Testis (tissue), 3 donors: ENCODE data around the gene UBE2O. TPM values are rescaled to one million over a fixed set of nuclear protein-coding genes. Genes with fewer than 3 reads are reported as not detected.

Source experiments
- DNase-seq: peaks from one replicate; pipeline ENCODE4 v3.0.0-alpha.2; 2019
- H3K27ac ChIP-seq, 2 donors: fragments of 200-600 bp; sonication (generic); one replicate each; pipeline ENCODE4 v1.5.1; 2019
- H3K27me3 ChIP-seq: fragments of 200-600 bp; sonication (generic); one replicate; pipeline ENCODE4 v1.5.1; 2019
- H3K36me3 ChIP-seq: fragments of 200-600 bp; sonication (generic); one replicate; pipeline ENCODE4 v1.5.1; 2017; ENCODE audit warnings: low read depth; ENCODE audit errors: missing control alignments
- H3K4me1 ChIP-seq: fragments of 200-600 bp; sonication (generic); one replicate; pipeline ENCODE4 v1.5.1; 2019
- H3K4me3 ChIP-seq, 2 donors: fragments of 200-600 bp; sonication (generic); one replicate each; pipeline ENCODE4 v1.5.1; 2017 to 2019
- H3K9me3 ChIP-seq: fragments of 200-600 bp; sonication (generic); one replicate; pipeline ENCODE4 v1.5.1; 2017
- POLR2A ChIP-seq: fragments of 450-650 bp; IDR thresholded peaks from one replicate; pipeline ENCODE4 v1.6.1; 2017; ENCODE audit warnings: antibody characterized with exemption, mild to moderate bottlenecking, moderate library complexity
- WGBS, 2 donors: methylation state at CpG; one replicate each; pipeline ENCODE4 v1.1.5; 2018; 5-methylcytosine and 5-hydroxymethylcytosine counted together
- intact Hi-C: fragments of 100-400 bp; cut with DNase I; formaldehyde crosslinking; loops from one replicate; pipeline ENCODE4 v1.15.1; 2023; ENCODE audit warnings: low total_unique reads
- polyA plus RNA-seq: library from polyadenylated mRNA; stranded (reverse); fragments of 350-450 nt; fragmentation: Illumina TruSeq; extraction: RNeasy Lipid Tissue Mini Kit (QIAGEN cat#74804); gene quantifications from one replicate; pipeline ENCODE4 v1.2.3, GENCODE V29; 2014; ENCODE audit warnings: low read depth, low replicate concordance; ENCODE audit not compliant: insufficient read depth
- total RNA-seq, 2 donors: library from RNA; depleted of rRNA; stranded (reverse); fragments of >200 nt; gene quantifications; one replicate each; pipeline ENCODE4 v1.2.3, GENCODE V29; 2016
- TF ChIP-seq, protein P1 (sequence below), 3 experiments: fragments of 450-650 bp in 2 of 3; fragments of 200-600 bp in 1 of 3; sonication (generic) in 1 of 3; IDR thresholded peaks; one replicate each; pipeline ENCODE4 v1.5.1; 2016 to 2019; ENCODE audit warnings: antibody characterized with exemption in 3 of 3, mild to moderate bottlenecking in 2 of 3, moderate library complexity in 1 of 3

The UBE2O gene
- total and polyA plus RNA-seq, 3 donors from 2014 or later: 40.6 to 58.0 (median 56.6) TPM

DNA sequence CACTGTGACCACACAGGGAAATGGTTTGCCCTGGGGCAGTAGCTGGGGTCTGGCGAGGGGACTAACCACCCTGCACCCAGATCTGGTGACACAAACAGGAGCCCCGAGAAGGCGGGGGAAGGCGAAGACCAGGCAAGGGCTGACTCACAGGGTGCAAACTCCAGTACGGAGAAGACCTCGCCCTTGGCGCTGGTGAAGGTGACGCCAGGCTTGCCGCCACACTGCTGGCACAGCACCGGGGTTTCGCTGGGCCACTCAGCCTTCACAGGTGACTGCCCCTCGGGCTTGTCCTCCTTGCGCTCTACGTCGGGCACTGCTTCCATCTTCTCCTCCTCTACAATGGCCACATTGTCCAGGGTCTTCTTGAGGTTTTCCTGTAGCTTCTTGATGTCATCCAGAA is 57.0 kb downstream of the UBE2O start:
- intact Hi-C loops: loop anchor here (5.0 kb wide), 1 partner anchor 94 kb away; no protein-coding TSS in a partner anchor
- Histone ChIP-seq H3K27me3 (no peaks in the 10 kb centered on the region), H3K4me3 (no peak overlapping the region), H3K36me3 (no peaks in the 10 kb centered on the region), H3K27ac (no peak overlapping the region), H3K4me1 (peaks cover 3% of the 10 kb centered on the region), H3K9me3 (no peaks in the 10 kb centered on the region)
- no peak for DNase-seq
- 85 to 97% methylated on average over 6 to 15 of the region's 15 CpGs for WGBS, 2 donors
- TF ChIP-seq POLR2A: no peak
- TF ChIP-seq, protein P1, sequence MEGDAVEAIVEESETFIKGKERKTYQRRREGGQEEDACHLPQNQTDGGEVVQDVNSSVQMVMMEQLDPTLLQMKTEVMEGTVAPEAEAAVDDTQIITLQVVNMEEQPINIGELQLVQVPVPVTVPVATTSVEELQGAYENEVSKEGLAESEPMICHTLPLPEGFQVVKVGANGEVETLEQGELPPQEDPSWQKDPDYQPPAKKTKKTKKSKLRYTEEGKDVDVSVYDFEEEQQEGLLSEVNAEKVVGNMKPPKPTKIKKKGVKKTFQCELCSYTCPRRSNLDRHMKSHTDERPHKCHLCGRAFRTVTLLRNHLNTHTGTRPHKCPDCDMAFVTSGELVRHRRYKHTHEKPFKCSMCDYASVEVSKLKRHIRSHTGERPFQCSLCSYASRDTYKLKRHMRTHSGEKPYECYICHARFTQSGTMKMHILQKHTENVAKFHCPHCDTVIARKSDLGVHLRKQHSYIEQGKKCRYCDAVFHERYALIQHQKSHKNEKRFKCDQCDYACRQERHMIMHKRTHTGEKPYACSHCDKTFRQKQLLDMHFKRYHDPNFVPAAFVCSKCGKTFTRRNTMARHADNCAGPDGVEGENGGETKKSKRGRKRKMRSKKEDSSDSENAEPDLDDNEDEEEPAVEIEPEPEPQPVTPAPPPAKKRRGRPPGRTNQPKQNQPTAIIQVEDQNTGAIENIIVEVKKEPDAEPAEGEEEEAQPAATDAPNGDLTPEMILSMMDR (IDR thresholded peaks at IDR 0.05): no peak

GRCh38 chr17:76394166-76394565 is 58.8 kb downstream of the UBE2O start:
- H3K4me1 ChIP-seq: peaks cover 3% of the 10 kb centered on the region
- H3K9me3 ChIP-seq: no peaks in the 10 kb centered on the region
- WGBS, 2 donors: 91 to 97% methylated on average over 10 of the region's 10 CpGs
- no peak overlapping the region for H3K27ac ChIP-seq
- H3K4me3 ChIP-seq: no peak overlapping the region
- H3K36me3 ChIP-seq: no peaks in the 10 kb centered on the region
- DNase-seq: no peak
- H3K27me3 ChIP-seq: no peaks in the 10 kb centered on the region
- intact Hi-C loops: no loop called here
- TF ChIP-seq, protein P1 (IDR thresholded peaks at IDR 0.05): no peak
- no peak for TF ChIP-seq POLR2A

DNA sequence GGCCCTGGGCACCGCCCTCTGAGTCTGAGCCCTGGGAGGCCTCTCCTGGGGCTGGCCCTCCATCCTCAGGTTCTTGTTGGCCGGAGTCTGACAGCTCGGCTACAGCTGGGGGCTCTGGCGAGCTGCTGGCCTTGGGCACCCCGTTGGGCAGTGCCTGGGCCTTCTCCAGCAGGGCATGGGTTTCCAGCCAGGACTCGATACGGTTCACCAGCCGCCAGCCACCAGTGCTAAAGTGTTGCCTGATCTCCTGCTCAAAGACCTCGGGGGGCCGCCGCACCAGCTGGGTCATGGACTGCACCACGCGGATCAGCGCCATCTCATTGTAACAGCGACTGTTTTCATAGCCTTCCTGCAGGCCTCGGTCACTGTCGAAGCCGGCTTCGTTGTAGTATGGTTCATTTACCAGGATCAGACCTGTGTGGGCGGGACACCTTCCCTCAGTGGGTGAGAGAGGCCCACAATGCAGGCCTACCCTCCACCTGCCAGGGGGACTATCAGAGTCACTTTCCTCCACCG is 61.7 kb downstream of the UBE2O start:
- H3K27ac ChIP-seq: no peak overlapping the region
- intact Hi-C loops: no loop called here
- 92 to 94% methylated on average over 7 to 21 of the region's 21 CpGs for WGBS, 2 donors
- no peaks in the 10 kb centered on the region for H3K36me3 ChIP-seq
- H3K9me3 ChIP-seq: no peaks in the 10 kb centered on the region
- DNase-seq: no peak
- no peak overlapping the region for H3K4me3 ChIP-seq
- TF ChIP-seq, protein P1 (IDR thresholded peaks at IDR 0.05): no peak
- TF ChIP-seq POLR2A: no peak
- H3K4me1 ChIP-seq: peaks cover 5% of the 10 kb centered on the region
- H3K27me3 ChIP-seq: no peaks in the 10 kb centered on the region

DNA sequence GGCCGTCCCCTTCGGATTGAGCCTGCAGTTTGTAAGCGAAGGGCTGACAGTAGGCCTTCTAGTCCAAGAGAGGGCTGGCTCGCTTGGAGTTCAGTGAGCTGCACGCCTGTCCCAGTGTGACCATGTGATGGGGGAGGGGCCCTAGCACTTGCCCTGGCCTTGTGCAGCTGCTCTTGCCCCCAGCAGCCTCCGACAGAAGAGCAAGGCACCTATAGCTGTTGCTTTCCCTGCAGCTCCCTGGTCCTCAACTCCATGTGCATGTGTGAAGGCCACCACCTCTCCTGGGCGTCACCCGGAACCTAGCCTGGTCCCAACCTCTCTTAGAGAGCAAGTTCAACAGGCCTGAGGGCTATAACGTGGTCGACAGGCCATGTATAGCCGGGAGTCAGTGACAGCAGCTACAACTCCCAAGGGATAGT is 62.9 kb downstream of the UBE2O start:
- 75 to 78% methylated on average over 10 to 11 of the region's 11 CpGs for WGBS, 2 donors
- Histone ChIP-seq H3K27me3 (no peaks in the 10 kb centered on the region), H3K4me1 (peaks cover 15% of the 10 kb centered on the region), H3K4me3 (no peak overlapping the region), H3K27ac (no peak overlapping the region), H3K36me3 (no peaks in the 10 kb centered on the region), H3K9me3 (no peaks in the 10 kb centered on the region)
- peak; percentile 52 for DNase-seq
- TF ChIP-seq, protein P1 (IDR thresholded peaks at IDR 0.05): no peak
- no peak for TF ChIP-seq POLR2A
- intact Hi-C loops: no loop called here
